Stimulated activated CD8-positive, alpha-beta memory T cell treated with anti-CD3 and anti-CD28 coated beads, Interleukin-15, amount 100 ng/mL, for 1 hour (primary cell): ENCODE data around the gene VPS41.

Source experiments
- DNase-seq: peaks from one replicate; pipeline ENCODE4 v3.0.0-alpha.2; 2020; ENCODE audit warnings: low read depth

Gene VPS41

GRCh38 chr7:38806912-38807311 is 102.1 kb downstream of the VPS41 start:
- DNase-seq = no peak

GRCh38 chr7:38801786-38802185 is 107.2 kb downstream of the VPS41 start:
- no peak for DNase-seq

- DNase-seq = no peak
Measured at GRCh38 chr7:38798552-38799267, 110.3 kb downstream of the VPS41 start.

GRCh38 chr7:38796626-38797501 is 112.1 kb downstream of the VPS41 start:
- peak; percentile 1 for DNase-seq

GRCh38 chr7:38795593-38795992 is 113.4 kb downstream of the VPS41 start:
- DNase-seq = no peak

GRCh38 chr7:38781991-38782390 is 127.0 kb downstream of the VPS41 start:
- no peak for DNase-seq

- DNase-seq = no peak
Measured at GRCh38 chr7:38777609-38778008, 131.4 kb downstream of the VPS41 start.

GRCh38 chr7:38775506-38776175 is 133.3 kb downstream of the VPS41 start:
- DNase-seq = no peak

GRCh38 chr7:38773430-38773829 is 135.6 kb downstream of the VPS41 start:
- no peak for DNase-seq

- no peak for DNase-seq
Measured at GRCh38 chr7:38760226-38760625, 148.8 kb downstream of the VPS41 start.

GRCh38 chr7:38759028-38759427 is 150.0 kb downstream of the VPS41 start:
- DNase-seq = no peak

- no peak for DNase-seq
Measured at GRCh38 chr7:38757931-38758330, 151.1 kb downstream of the VPS41 start.

GRCh38 chr7:38756521-38756920 is 152.5 kb downstream of the VPS41 start:
- DNase-seq = no peak

- DNase-seq = no peak
Measured at GRCh38 chr7:38753347-38753746, 155.6 kb downstream of the VPS41 start.

- DNase-seq = no peak
Measured at GRCh38 chr7:38751416-38751815, 157.6 kb downstream of the VPS41 start.

- DNase-seq = no peak
Measured at GRCh38 chr7:38748056-38748610, 160.9 kb downstream of the VPS41 start.

- no peak for DNase-seq
Measured at GRCh38 chr7:38746438-38746837, 162.6 kb downstream of the VPS41 start.

GRCh38 chr7:38744746-38745145 is 164.2 kb downstream of the VPS41 start:
- DNase-seq = no peak

GRCh38 chr7:38743899-38744298 is 165.1 kb downstream of the VPS41 start:
- DNase-seq = no peak

- DNase-seq = no peak
Measured at GRCh38 chr7:38740041-38740440, 168.9 kb downstream of the VPS41 start.

- DNase-seq = no peak
Measured at GRCh38 chr7:38736138-38736537, 172.9 kb downstream of the VPS41 start.

- no peak for DNase-seq
Measured at GRCh38 chr7:38731215-38731614, 177.8 kb downstream of the VPS41 start.

- no peak for DNase-seq
Measured at GRCh38 chr7:38728145-38728544, 180.8 kb downstream of the VPS41 start.
